ENCODE data around the gene CHST9.

CHST9 gene

DNA sequence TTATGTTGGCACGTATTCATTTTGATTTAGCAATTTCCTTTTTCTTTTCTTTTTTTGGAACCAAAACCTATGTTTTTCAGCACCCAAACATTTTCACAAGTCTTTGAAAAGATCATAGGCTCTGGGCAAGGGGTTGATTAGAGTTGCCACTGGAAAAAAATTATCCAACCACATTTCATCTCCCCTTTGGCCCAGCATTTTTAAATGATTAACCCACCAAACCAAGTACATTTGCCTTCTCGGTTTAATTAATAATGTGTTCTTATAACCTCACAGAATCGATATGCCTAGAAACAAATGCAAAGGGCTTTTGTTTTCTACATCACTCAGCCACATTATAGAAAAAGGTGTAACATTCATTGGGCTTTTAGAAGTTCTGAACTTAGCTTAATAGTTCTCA lies 66.1 kb downstream of the CHST9 start:
- TF ChIP-seq, protein P1, sequence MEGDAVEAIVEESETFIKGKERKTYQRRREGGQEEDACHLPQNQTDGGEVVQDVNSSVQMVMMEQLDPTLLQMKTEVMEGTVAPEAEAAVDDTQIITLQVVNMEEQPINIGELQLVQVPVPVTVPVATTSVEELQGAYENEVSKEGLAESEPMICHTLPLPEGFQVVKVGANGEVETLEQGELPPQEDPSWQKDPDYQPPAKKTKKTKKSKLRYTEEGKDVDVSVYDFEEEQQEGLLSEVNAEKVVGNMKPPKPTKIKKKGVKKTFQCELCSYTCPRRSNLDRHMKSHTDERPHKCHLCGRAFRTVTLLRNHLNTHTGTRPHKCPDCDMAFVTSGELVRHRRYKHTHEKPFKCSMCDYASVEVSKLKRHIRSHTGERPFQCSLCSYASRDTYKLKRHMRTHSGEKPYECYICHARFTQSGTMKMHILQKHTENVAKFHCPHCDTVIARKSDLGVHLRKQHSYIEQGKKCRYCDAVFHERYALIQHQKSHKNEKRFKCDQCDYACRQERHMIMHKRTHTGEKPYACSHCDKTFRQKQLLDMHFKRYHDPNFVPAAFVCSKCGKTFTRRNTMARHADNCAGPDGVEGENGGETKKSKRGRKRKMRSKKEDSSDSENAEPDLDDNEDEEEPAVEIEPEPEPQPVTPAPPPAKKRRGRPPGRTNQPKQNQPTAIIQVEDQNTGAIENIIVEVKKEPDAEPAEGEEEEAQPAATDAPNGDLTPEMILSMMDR (IDR thresholded peaks at IDR 0.05; ENCODE audit: low read depth, low read length), result no peak
- no peak overlapping the region for H3K4me3 ChIP-seq (ENCODE audit: low read depth, low read length)

DNA sequence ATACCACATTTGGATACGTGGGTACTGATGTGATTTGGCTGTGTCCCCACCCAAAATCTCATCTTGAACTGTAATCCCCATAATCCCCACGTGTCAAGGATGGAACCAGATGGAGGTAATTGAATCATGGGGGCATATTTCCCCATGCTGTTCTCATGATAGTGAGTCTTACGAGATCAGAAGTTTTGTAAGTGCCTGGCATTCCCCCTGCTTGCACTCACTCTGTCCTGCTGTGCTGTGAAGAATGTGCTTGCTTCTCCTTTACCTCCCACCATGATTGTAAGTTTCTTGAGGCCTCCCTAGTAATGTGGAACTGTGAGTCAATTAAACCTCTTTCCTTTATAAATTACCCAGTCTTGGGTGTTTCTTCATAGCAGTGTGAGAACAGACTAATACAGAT lies 70.3 kb downstream of the CHST9 start:
- H3K4me3 ChIP-seq (ENCODE audit: low read depth, low read length), result no peak overlapping the region
- TF ChIP-seq, protein P1 (IDR thresholded peaks at IDR 0.05; ENCODE audit: low read depth, low read length), result no peak

DNA sequence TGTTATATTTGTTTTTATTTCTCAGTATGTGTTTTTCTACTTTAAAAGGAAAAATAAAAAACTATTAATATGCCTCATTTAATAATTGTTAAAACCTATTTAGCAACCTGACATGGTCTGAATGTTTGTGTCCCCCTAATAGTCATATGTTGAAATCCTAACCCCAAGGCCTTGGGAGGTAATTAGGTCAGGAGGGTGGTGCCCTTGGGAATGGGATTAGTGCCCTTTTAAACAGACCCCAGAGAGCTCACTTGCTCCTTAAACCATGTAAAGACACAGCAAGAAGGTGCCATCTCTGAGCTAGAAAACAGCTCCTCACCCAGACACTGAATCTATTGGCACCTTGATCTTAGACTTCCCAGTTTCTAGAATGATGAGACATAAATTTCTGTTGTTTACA lies 71.8 kb downstream of the CHST9 start:
- H3K4me3 ChIP-seq (ENCODE audit: low read depth, low read length), result no peak overlapping the region
- TF ChIP-seq, protein P1 (IDR thresholded peaks at IDR 0.05; ENCODE audit: low read depth, low read length), result no peak

DNA sequence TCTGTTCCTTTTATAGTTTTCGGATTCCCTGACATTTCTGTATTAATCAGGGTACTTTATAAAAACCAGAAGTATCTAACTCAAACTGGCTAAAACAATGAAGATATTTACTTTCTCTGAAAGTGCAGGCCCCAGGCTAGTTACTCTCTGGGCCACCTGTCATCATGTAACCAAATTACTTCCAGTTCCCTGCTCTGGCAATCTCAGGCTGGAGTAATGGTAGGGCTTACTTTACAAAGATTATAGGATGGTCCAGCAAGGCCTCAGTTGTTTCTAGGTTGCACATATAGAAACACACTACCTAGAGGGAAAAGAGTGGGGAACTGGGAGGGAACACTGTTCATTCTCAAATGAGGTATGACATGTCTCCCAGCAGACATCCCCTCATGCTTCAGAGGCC lies 74.8 kb downstream of the CHST9 start:
- TF ChIP-seq, protein P1 (IDR thresholded peaks at IDR 0.05; ENCODE audit: low read depth, low read length), result no peak
- H3K4me3 ChIP-seq (ENCODE audit: low read depth, low read length), result no peak overlapping the region

DNA sequence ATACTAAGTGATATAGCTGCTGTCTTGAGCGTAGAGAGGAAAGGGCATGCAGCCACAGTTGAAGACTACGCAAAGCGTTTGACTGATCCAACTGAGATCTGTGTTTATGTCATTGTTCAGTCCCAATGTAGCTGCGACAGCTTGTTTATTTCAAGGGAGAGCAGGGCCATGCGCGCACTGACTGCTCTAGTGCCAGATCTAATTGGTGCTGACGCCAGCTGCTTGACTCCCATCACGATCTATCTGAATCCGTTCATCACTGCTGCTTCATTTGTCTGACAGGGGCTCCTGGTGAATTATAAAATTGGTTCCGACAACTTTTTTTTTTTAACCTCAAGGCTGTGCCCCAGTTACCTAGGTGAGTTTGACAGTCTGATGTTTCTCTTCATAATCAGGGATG lies 75.7 kb downstream of the CHST9 start:
- TF ChIP-seq, protein P1 (IDR thresholded peaks at IDR 0.05; ENCODE audit: low read depth, low read length), result no peak
- no peak overlapping the region for H3K4me3 ChIP-seq (ENCODE audit: low read depth, low read length)

DNA sequence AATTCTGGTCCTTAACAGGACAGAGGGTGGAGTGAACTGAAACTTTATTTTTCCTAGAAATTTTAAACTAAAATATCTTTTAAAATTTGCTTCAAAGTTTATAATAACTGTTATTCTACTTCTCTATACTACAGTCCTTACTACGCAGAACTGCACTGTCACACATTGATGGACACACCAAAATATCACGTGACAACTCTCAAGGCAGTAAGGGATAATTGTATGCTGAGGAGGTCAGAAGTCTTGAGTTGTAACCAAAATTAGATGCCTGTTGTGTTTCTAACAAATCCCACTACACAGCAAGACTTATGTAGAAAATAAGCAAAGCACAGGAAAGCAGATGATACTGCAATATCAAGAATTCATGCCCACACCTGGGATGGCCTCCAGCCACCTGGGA lies 76.3 kb downstream of the CHST9 start:
- TF ChIP-seq, protein P1 (IDR thresholded peaks at IDR 0.05; ENCODE audit: low read depth, low read length), result no peak
- H3K4me3 ChIP-seq (ENCODE audit: low read depth, low read length), result no peak overlapping the region

DNA sequence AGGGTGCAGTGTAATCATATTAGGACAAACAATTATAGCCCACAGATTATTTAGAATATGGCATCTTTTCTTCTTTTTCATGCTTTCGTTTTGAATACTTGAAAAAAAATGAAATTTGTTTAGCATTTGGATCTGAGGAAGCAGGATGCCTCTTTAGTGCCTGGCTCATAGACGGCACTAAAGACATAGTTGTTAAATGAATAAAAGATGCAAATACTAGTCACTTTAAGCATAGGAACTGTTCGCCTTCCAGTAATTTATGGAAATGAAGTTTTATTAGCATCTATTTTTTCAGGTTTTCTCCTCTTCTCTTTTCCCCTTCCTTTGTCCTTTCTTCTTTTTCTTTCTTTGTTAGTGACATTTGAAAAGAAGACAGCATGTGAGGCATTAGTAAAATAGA lies 80.4 kb downstream of the CHST9 start:
- TF ChIP-seq, protein P1 (IDR thresholded peaks at IDR 0.05; ENCODE audit: low read depth, low read length), result no peak

More for the DNA sequence above, 80.4 kb downstream of the CHST9 start:
- H3K4me3 ChIP-seq (ENCODE audit: low read depth, low read length), result no peak overlapping the region

Data from WI38 (cell line).